Measurements from ENCODE around the gene NPHP4.

The NPHP4 gene

GRCh38 chr1:5917591-5918274, 74.5 kb downstream of the NPHP4 start:
- DNase-seq = no peak
- no peak overlapping the region for H3K4me3 Mint-ChIP-seq
- H3K27me3 Mint-ChIP-seq (ENCODE audit: low read depth, poor library complexity) = no peaks in the 10 kb centered on the region
- no peaks in the 10 kb centered on the region for H3K9me3 Mint-ChIP-seq
- H3K27ac Mint-ChIP-seq = peak overlapping the region; percentile 29
- no peak for TF ChIP-seq CTCF (IDR thresholded peaks at IDR 0.05)
- H3K4me1 Mint-ChIP-seq = peaks cover 30% of the 10 kb centered on the region
- peaks cover 5% of the 10 kb centered on the region for H3K36me3 Mint-ChIP-seq (ENCODE audit: low read depth)

GRCh38 chr1:5917281-5917590, 75.0 kb downstream of the NPHP4 start:
- H3K4me1 Mint-ChIP-seq = peaks cover 30% of the 10 kb centered on the region
- no peak overlapping the region for H3K27ac Mint-ChIP-seq
- H3K9me3 Mint-ChIP-seq = no peaks in the 10 kb centered on the region
- H3K36me3 Mint-ChIP-seq (ENCODE audit: low read depth) = peaks cover 5% of the 10 kb centered on the region
- H3K27me3 Mint-ChIP-seq (ENCODE audit: low read depth, poor library complexity) = no peaks in the 10 kb centered on the region
- no peak overlapping the region for H3K4me3 Mint-ChIP-seq
- no peak for DNase-seq
- TF ChIP-seq CTCF (IDR thresholded peaks at IDR 0.05) = no peak

GRCh38 chr1:5916572-5917280, 75.5 kb downstream of the NPHP4 start:
- peaks cover 5% of the 10 kb centered on the region for H3K36me3 Mint-ChIP-seq (ENCODE audit: low read depth)
- DNase-seq = no peak
- no peak for TF ChIP-seq CTCF (IDR thresholded peaks at IDR 0.05)

DNA sequence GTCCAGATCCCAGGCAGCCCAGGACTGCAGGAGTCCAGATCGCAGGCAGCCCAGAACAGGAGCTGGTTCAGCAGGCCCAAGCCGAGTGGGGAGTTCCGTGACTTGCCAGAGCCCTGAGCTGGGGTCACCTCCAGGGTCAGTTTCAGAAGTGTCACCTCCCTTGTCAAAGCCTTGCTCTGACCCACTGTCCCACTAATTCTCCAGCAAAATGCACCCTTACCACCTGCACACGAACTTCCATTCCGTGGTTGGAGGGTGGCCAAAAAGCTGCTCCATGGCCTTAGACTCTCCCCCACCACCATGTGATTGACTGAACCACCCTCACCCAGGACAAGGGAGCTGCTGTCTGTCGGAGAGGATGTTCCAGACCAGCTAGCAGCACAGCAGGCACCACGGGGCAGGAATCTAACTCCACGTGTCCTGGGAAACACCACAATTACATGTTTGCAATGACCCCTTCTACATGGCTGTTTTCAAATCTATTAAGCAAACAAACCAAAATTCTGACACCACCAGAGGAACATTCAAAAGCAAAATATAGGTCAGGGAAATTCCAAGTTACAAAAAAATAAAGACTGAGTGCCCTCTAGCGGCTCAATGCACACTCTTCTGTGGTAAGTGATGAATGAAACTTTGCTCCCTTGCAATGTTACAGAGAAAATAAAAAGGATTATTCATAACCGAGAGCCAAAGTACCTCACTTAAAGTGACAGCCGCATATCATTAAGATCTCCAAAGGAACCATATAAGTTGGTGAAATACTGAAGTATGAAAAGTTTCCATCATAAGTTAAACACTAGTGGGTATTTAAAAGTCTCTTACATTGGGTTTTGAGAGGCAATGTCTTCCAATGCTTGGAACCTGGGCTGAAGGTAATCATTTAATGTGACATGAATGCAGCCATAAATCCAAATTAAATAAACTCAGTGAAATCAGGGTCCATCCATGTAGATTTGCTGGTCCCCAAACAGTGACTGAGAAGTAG, 76.3 kb downstream of the NPHP4 start:
- peak; percentile 25 for DNase-seq

More at GRCh38 chr1:5916572-5917280, 75.5 kb downstream of the NPHP4 start:
- Mint-ChIP-seq H3K27me3 (ENCODE audit: low read depth, poor library complexity) (no peaks in the 10 kb centered on the region), H3K9me3 (no peaks in the 10 kb centered on the region), H3K4me1 (peaks cover 30% of the 10 kb centered on the region), H3K27ac (no peak overlapping the region), H3K4me3 (no peak overlapping the region)

More for the DNA sequence above, 76.3 kb downstream of the NPHP4 start:
- Mint-ChIP-seq H3K27ac (no peak overlapping the region), H3K36me3 (ENCODE audit: low read depth) (peaks cover 4% of the 10 kb centered on the region), H3K4me3 (no peak overlapping the region), H3K9me3 (no peaks in the 10 kb centered on the region), H3K27me3 (ENCODE audit: low read depth, poor library complexity) (no peaks in the 10 kb centered on the region), H3K4me1 (peaks cover 30% of the 10 kb centered on the region)
- TF ChIP-seq CTCF (IDR thresholded peaks at IDR 0.05) = peak; percentile 65
